Liver (tissue), 9 donors: Measurements from ENCODE around the gene HDAC2. TPM values are rescaled to one million over a fixed set of nuclear protein-coding genes. Genes with fewer than 3 reads are reported as not detected.

Experiments used
- DNase-seq: peaks from one replicate; pipeline ENCODE4 v3.0.0-alpha.2; 2017; ENCODE audit warnings: low spot score
- H3K27ac ChIP-seq, 2 donors: one replicate each; pipeline ENCODE4 v1.7.0; 2013; ENCODE audit warnings: inconsistent platforms in 2 of 2, low read length in 2 of 2, control low read depth in 1 of 2, low read depth in 1 of 2, mild to moderate bottlenecking in 1 of 2
- H3K27me3 ChIP-seq, 4 donors: one replicate each; pipeline versions ENCODE4 v1.6.1 to v1.7.0; 2013; ENCODE audit warnings: low read length in 3 of 4, inconsistent platforms in 1 of 4, mild to moderate bottlenecking in 1 of 4, moderate library complexity in 1 of 4; ENCODE audit not compliant: control insufficient read depth in 4 of 4, insufficient read depth in 4 of 4
- H3K36me3 ChIP-seq, 4 donors: one replicate each; pipeline versions ENCODE4 v1.6.1 to v1.7.0; 2013; ENCODE audit warnings: low read length in 3 of 4, mild to moderate bottlenecking in 3 of 4, low read depth in 1 of 4, moderate library complexity in 1 of 4; ENCODE audit not compliant: control insufficient read depth in 4 of 4, insufficient read depth in 3 of 4
- H3K4me1 ChIP-seq, 4 donors: one replicate each; pipeline versions ENCODE4 v1.6.1 to v1.7.0; 2013; ENCODE audit warnings: low read length in 3 of 4, mild to moderate bottlenecking in 3 of 4, moderate library complexity in 1 of 4; ENCODE audit not compliant: control insufficient read depth in 4 of 4, insufficient read depth in 4 of 4
- H3K4me3 ChIP-seq, 3 donors: one replicate each; pipeline versions ENCODE4 v1.6.1 to v1.7.0; 2013; ENCODE audit warnings: low read length in 3 of 3, control low read depth in 1 of 3, low read depth in 1 of 3, mild to moderate bottlenecking in 1 of 3
- H3K9ac ChIP-seq, 2 donors: one replicate each; pipeline ENCODE4 v1.7.0; 2013; ENCODE audit warnings: low read length in 2 of 2, mild to moderate bottlenecking in 2 of 2, moderate library complexity in 2 of 2, control low read depth in 1 of 2, low read depth in 1 of 2
- H3K9me3 ChIP-seq, 4 donors: one replicate each; pipeline versions ENCODE4 v1.6.1 to v1.7.0; 2013; ENCODE audit warnings: low read length in 3 of 4; ENCODE audit not compliant: control insufficient read depth in 4 of 4
- ATF3 ChIP-seq: IDR thresholded peaks from 2 replicates; pipeline ENCODE4 v1.6.1; 2016; ENCODE audit warnings: antibody characterized with exemption
- CTCF ChIP-seq: fragments of 150-350 bp; IDR thresholded peaks from 2 replicates; pipeline ENCODE4 v1.5.1; 2017; ENCODE audit warnings: improper control_type of control experiment, low read depth, low read length; ENCODE audit not compliant: missing input control
- EGR1 ChIP-seq, 2 donors: IDR thresholded peaks; 2 replicates each; pipeline ENCODE4 v1.6.1; 2016 to 2018; ENCODE audit warnings: antibody characterized with exemption in 2 of 2, low read depth in 2 of 2
- FOXA1 ChIP-seq: IDR thresholded peaks from 2 replicates; pipeline ENCODE4 v1.6.1; 2016; ENCODE audit warnings: antibody characterized with exemption
- FOXA2 ChIP-seq: IDR thresholded peaks from 2 replicates; pipeline ENCODE4 v1.6.1; 2016; ENCODE audit warnings: antibody characterized with exemption
- GABPA ChIP-seq, 2 donors: IDR thresholded peaks in 1 of 2; conservative IDR thresholded peaks in 1 of 2; 2 replicates each; pipeline ENCODE4 v1.6.1; 2016; ENCODE audit warnings: antibody characterized with exemption in 2 of 2, mild to moderate bottlenecking in 1 of 2, moderate library complexity in 1 of 2
- HNF4A ChIP-seq, 2 donors: conservative IDR thresholded peaks; 2 replicates each; pipeline ENCODE4 v1.6.1; 2016; ENCODE audit warnings: antibody characterized with exemption in 2 of 2, mild to moderate bottlenecking in 2 of 2
- HNF4G ChIP-seq: IDR thresholded peaks from 2 replicates; pipeline ENCODE4 v1.6.1; 2016; ENCODE audit warnings: antibody characterized with exemption
- JUND ChIP-seq, 2 donors: IDR thresholded peaks; 2 replicates each; pipeline ENCODE4 v1.6.1; 2016; ENCODE audit warnings: antibody characterized with exemption in 2 of 2
- MAX ChIP-seq: IDR thresholded peaks from 2 replicates; pipeline ENCODE4 v1.6.1; 2016; ENCODE audit warnings: antibody characterized with exemption
- NR2F2 ChIP-seq: IDR thresholded peaks from 2 replicates; pipeline ENCODE4 v1.6.1; 2016; ENCODE audit warnings: antibody characterized with exemption
- RAD21 ChIP-seq, 2 donors: IDR thresholded peaks; 2 replicates each; pipeline ENCODE4 v1.6.1; 2016; ENCODE audit warnings: antibody characterized with exemption in 2 of 2, mild to moderate bottlenecking in 2 of 2
- REST ChIP-seq: IDR thresholded peaks from 2 replicates; pipeline ENCODE4 v1.6.1; 2016; ENCODE audit warnings: antibody characterized with exemption, mild to moderate bottlenecking
- RXRA ChIP-seq, 2 donors: IDR thresholded peaks; 2 replicates each; pipeline ENCODE4 v1.6.1; 2017 to 2018; ENCODE audit warnings: antibody characterized with exemption in 2 of 2, mild to moderate bottlenecking in 1 of 2
- SP1 ChIP-seq: IDR thresholded peaks from 2 replicates; pipeline ENCODE4 v1.6.1; 2018; ENCODE audit warnings: antibody characterized with exemption, mild to moderate bottlenecking
- TAF1 ChIP-seq: conservative IDR thresholded peaks from 2 replicates; pipeline ENCODE4 v1.6.1; 2016; ENCODE audit warnings: antibody characterized with exemption, mild to moderate bottlenecking
- YY1 ChIP-seq: IDR thresholded peaks from 2 replicates; pipeline ENCODE4 v1.6.1; 2016; ENCODE audit warnings: antibody characterized with exemption, mild to moderate bottlenecking
- ZBTB33 ChIP-seq: IDR thresholded peaks from 2 replicates; pipeline ENCODE4 v1.6.1; 2016; ENCODE audit warnings: antibody characterized with exemption
- WGBS: extraction: QIAGEN DNeasy Blood & Tissue Kit; methylation state at CpG from one replicate; pipeline ENCODE4 v1.1.7; 2013; 5-methylcytosine and 5-hydroxymethylcytosine counted together
- polyA plus RNA-seq, 2 donors: library from polyadenylated mRNA; stranded (reverse) in 1 of 2; unstranded in 1 of 2; fragments of 200-250 nt in 1 of 2; fragments of >200 nt in 1 of 2; fragmentation: Nextera tagmentation in 1 of 2; extraction: Ambion mirVana in 1 of 2; gene quantifications; one replicate each; pipeline versions ENCODE4 v1.2.1 to v1.2.3, GENCODE V29; 2013 to 2015
- total RNA-seq, 2 donors: library from RNA; depleted of rRNA; stranded (reverse); fragments of >200 nt; gene quantifications; one replicate each; pipeline ENCODE4 v1.2.3, GENCODE V29; 2014
- donor health status: healthy.
- donor health status: healthy.
- donor health status: healthy.
- donor health status: healthy.
- donor health status: healthy.

The HDAC2 gene
- total and polyA plus RNA-seq, 4 donors, result 14.7 to 56.9 (median 21.0) TPM

- H3K27me3 ChIP-seq, result no peaks in the 10 kb centered on the region
- H3K4me1 ChIP-seq, result no peaks in the 10 kb centered on the region
- WGBS, result 70% methylated on average over 3 of the region's 3 CpGs
- no peak for DNase-seq
- H3K36me3 ChIP-seq, result no peaks in the 10 kb centered on the region
- H3K9me3 ChIP-seq, result peaks cover 0 to 5% (median under 1%) of the 10 kb centered on the region in 4 donors
- no peak overlapping the region for H3K9ac ChIP-seq
- TF ChIP-seq ZBTB33 (no peak), EGR1 (IDR thresholded peaks at IDR 0.05; ENCODE audit: low read depth in 2 of 2) (no peak), RXRA (IDR thresholded peaks at IDR 0.05) (no peak), JUND (IDR thresholded peaks at IDR 0.05) (no peak), GABPA (IDR thresholded peaks at IDR 0.05 in 1 of 2, conservative IDR thresholded peaks at IDR 0.05 in 1 of 2) (no peak), FOXA1 (no peak), SP1 (no peak), NR2F2 (no peak), RAD21 (IDR thresholded peaks at IDR 0.05) (no peak), HNF4G (no peak), CTCF (no peak), FOXA2 (no peak)
- H3K4me3 ChIP-seq, result no peak overlapping the region
- no peak overlapping the region for H3K27ac ChIP-seq
These were observed 77.1 kb downstream of the HDAC2 start for GRCh38 chr6:113893866-113894265.

GRCh38 chr6:113893451-113893850, 77.5 kb downstream of the HDAC2 start:
- TF ChIP-seq ATF3, result no peak
- no peak for TF ChIP-seq RAD21 (IDR thresholded peaks at IDR 0.05)
- no peak for TF ChIP-seq CTCF
- no peak for TF ChIP-seq FOXA2
- TF ChIP-seq MAX, result no peak
- TF ChIP-seq HNF4G, result no peak
- no peak for TF ChIP-seq HNF4A (conservative IDR thresholded peaks at IDR 0.05)
- no peak for TF ChIP-seq ZBTB33
- TF ChIP-seq GABPA (IDR thresholded peaks at IDR 0.05 in 1 of 2, conservative IDR thresholded peaks at IDR 0.05 in 1 of 2), result no peak
- TF ChIP-seq FOXA1, result no peak
- no peak for TF ChIP-seq NR2F2
- TF ChIP-seq REST, result no peak
- TF ChIP-seq YY1, result no peak
- TF ChIP-seq RXRA (IDR thresholded peaks at IDR 0.05), result no peak
- TF ChIP-seq TAF1, result no peak
- no peak overlapping the region for H3K27ac ChIP-seq
- no peak for DNase-seq
- H3K4me1 ChIP-seq, result no peaks in the 10 kb centered on the region
- no peaks in the 10 kb centered on the region for H3K36me3 ChIP-seq
- H3K27me3 ChIP-seq, result no peaks in the 10 kb centered on the region
- no peak overlapping the region for H3K4me3 ChIP-seq
- no peak overlapping the region for H3K9ac ChIP-seq
- peaks cover 0 to 5% (median under 1%) of the 10 kb centered on the region in 4 donors for H3K9me3 ChIP-seq
